Activated CD8-positive, alpha-beta memory T cell treated with anti-CD3 and anti-CD28 coated beads, Interleukin-2, amount 50 U/mL, for 48 hours (primary cell): ENCODE data around the gene CCDC3.
"Not testable (repeated sequence)": the region's sequence is repeated elsewhere in the genome, so short reads cannot be mapped to it uniquely, and the experiment has no call there.

ENCODE experiments used
- DNase-seq: peaks from one replicate; pipeline ENCODE4 v3.0.0-alpha.2; 2020

CCDC3 gene

DNA sequence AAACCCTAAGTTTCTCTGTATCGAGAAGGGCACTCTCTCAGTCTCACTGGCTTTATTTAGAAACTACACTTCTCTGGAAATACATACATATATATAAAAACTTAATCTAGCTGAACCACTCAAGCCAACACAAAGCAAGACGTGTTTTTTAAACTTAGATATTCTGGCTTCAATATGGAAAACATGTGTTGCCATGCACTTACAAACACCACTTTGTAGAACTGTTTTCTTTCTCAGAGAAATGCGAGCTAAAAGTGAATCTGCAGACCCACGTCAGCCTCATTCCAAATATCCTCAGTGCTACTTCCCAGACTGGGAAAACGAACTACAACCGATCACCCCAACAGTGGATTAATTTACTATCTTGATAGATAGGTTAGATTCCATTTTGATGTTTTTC is 1.7 kb downstream of the CCDC3 start:
- DNase-seq: no peak

DNA sequence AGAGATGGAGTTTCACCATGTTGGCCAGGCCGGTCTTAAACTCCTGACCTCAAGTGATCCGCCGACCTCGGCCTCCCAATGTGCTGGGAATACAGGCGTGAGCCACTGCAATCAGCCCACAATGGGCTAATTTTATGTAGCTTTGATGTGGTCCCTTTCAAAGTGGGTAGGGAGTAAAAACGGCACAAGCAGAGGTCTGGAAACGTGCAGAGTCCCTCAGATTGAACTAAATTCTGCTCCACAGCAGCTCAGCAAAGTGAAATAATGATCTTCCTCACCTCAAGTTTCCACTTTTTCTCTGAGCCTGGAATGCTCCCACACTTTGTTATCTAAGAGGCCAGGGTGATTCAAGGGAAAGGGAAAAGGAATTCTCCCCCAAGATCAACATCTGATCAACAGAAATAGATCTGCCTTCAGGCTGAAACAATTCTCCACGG is 6.1 kb downstream of the CCDC3 start:
- DNase-seq: no peak

DNA sequence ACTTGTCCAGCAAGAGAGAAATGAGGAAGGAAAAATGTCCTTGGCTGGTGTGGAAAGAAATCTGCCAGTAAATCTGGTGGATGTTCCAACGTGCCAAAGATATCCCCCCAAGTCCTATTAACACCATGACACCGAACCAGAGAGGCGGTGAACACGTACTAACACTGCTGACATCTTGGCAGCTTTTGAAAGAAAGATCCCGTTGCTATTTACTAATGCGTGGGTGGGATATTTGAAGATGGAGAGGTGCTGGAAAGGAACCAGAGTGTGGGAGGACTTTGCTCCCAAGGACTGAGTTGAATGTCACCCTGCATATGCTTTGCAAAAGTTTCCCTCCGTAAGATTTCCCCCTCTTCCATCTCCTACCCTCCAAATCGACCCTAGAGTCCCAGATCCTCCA is 7.9 kb downstream of the CCDC3 start:
- DNase-seq: no peak

DNA sequence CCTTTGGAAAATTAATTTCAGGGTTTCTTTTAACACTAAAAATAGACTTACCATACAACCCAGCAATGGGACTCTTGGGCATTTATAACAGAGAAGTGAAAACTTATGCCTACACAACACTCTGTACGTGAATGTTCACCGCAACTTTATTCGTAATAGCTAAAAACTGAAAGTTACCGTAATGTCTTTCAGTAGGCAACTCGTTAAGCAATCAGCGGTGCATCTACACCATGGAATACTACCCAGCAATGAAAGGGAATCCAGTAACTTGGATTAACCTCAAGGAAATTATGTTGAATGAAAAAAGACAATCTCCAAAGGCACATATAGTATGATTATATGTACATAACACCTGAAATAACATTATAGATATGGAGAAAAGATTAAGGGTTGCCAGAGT is 16.2 kb downstream of the CCDC3 start:
- DNase-seq: no peak

DNA sequence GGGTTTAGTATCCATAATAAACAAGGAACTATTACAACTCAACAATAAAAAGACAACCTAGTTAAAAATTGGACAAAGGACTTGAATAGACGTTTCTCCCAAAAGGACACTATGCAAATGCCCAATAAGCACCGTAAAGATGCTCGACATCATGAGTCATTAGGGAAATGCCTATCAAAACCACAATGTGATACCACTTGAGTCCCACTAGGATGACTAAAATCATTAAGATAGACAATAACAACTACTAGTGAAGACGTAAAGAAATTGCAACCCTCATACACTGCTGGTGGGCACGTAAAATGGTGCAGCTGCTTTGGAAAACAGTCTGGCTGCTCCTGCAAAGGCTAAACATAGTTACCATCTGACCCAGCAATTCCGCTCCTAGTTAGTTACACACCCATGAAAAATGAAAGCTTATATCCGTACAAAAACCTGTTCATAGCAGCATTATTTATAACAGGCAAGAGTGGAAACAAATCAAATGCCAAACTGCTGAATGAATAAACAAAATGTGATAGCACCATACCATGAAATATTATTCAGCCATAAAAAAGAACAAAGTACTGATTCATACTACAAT is 17.3 kb downstream of the CCDC3 start:
- no peak for DNase-seq

DNA sequence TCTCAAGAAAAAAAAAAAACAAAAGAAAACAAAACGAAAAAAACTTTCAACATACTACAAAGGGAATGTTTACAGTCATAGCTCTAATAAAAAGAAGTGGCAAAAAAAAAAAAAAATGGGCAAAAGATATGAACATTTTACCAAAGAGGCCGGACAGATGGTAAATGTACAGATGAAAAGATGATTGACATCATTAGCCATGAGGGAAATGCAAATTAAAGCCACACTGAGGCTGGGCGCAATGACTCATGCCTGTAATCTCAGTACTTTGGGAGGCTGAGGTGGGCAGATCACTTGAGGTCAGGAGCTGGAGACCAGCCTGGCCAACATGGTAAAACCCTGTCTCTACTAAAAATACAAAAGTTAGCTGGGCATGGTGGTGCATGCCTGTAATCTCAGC is 17.9 kb downstream of the CCDC3 start:
- DNase-seq: not testable (repeated sequence)

DNA sequence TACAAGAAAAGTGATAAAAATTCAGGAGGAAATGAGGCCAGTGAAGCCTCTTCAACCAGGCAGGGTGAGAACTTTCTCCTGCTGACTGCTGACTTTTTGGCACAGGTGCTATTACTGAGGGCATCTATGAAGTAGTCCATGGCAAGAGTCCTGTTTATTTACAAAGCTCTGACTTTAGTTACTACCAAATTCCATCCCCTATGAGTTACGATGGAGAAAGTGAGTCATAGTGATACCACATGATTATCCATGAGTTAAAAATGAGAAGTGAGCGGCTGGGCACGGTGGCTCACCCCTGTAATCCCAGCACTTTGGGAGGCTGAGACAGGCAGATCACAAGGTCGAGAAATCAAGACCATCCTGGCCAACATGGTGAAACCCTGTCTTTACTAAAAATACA is 19.9 kb downstream of the CCDC3 start:
- no peak for DNase-seq

DNA sequence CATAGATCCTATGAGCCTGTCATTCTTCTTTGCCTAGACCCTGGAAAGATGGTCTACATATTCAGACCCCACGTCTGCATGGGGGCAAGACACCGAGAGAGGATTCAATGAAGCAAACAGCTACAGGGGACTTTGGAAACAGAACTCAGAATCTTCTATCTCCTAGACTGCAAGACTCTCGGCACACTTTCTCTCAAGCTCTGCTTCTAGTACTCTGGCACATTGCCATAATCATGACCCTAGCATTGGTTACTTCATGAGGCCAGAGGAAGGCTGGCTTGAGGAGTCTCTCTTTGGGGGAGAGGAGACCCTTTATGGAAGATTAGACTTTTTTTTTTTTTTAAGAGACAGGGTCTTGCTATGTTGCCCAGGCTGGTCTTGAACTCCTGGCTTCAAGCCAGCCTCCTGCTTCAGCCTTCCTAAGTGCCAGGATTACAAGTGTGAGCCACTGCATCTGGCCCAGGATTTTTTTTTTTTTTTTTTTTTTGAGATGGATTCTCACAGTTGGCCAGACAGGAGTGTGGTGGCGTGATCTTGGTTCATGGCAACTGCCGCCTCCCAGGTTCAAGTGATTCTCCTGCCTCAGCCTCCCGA is 20.7 kb downstream of the CCDC3 start:
- no peak for DNase-seq

DNA sequence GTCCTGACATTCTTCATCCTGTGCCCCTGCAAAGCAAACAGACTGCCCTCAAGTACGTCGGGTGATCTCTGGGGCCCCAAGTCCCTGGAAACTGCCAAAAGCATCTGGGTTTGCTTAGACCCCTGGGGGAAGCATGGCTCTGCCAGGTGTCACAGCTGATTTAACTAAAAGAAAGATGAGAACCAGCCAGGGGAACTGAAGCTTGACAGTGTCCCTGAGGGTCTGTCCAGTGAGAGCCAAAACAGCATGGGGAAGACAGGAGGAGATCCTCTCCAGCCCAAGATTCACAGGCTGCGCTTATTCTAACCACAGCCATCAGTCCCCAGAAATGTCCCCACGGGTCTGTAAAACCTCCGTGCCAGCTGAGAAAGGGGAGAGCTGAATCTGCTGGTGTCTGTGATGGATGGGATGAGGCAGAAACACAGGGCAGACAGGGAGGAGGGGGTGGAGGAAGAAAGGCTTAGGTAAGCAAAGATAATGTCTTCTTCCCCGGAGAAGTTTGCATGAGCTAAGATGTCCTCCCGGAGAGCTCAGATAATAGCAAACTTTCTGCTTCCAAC is 21.3 kb downstream of the CCDC3 start:
- no peak for DNase-seq

DNA sequence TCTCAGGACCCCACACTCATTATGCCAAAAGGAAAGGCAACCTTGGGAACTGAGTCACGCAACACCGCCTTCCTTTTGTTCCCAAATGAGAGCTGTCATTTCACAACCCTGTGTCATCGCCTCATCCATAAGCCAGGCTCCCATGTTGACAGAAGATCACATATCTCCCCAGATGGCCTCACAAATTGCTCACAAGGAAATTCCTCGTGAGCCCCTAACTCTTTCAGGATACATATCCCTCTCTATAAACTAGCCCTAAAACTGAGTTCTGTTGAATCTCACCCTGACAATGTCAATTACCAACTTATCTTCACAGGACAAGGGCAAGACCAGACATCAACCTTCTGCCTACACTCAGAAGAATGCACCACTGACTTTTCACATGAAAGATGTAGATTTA is 22.6 kb downstream of the CCDC3 start:
- DNase-seq: no peak

DNA sequence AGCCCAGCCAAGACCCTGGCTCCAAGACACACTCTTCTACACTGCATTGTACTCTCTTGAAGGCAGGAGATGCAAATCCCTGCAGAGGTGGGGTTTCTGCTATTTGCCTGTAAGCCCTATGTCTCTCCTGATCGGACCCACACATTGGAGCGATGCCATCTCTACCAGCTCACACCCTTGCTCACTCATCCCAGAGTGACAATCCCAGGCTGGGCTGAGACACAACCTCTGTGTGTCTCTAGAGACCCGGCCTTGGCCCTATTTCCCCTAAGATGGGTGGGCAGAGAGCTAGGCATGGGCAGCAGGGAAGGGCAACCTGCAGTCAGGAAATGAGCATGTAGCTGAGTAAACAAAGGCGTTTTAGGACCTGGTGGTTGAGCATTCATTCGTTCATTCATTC is 25.6 kb downstream of the CCDC3 start:
- no peak for DNase-seq

DNA sequence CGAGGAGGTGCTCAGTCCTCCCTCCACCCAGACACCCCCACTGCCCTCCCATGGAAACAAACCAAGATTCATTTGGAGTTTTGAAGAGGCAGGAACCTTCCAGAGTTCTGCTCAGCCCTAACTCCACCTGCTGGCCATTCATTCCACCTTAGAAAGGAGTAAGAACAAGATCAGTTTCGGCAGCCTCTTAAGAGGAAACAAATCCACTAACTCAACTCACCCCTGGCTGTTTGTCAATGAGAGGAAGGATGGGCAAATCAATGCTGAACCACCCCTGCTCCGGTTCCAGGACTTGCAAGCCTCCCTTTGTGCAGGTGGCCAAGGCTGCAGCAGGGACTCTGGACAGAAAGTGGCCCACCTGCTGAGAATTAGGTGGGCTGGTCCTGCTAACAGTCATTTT is 26.2 kb downstream of the CCDC3 start:
- no peak for DNase-seq

DNA sequence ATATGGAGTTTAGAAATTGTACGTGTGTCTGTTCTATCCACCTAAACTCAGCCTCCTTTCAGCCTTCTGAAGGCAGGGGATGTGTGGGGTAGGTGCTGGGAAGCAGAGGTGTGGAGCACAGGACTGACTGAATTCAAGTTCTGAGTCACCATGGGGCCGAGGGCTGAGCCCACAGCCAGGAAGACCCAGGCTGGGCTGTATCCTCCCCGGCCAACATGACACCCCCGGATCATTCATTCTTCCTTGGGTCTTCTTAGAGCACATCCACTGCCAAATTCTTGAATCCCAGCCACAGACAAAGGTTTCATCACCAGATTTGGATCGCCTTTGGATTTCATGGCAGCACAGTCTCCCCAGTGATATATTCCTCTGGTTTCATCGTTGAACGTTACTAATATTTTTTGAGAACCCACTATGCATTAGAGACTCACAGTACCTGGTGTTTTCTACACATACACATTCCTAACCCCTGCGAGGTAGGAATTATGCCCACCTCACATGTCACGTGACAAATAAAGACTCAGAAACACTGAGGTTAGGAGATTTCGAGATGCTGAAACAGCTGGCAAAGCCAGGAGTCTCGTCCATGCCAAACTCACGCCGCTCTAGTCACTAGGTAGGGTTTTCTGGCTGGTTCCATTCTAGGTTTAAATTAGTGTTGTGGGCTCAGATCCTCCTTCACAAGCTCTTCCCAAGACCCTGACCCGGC is 26.9 kb downstream of the CCDC3 start:
- no peak for DNase-seq

DNA sequence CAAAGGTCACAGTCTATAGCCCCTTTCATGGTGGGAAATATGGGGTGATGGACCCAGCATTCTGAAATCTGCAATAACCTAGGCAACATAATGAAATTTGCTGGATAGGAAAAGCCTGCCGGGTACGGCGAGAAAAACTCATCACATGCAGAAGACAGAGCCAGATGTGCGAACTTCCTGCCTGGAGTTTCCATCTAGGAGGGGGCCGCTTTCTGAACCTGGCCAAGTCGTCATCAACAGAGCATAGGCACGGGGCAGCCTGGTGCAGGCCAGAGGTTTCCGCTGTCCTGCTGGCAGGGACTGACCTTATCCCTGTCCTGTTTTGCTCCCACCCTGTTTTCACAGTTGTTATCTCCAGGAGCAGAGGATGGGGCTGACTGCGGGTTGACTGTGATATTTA is 27.4 kb downstream of the CCDC3 start:
- DNase-seq: no peak

DNA sequence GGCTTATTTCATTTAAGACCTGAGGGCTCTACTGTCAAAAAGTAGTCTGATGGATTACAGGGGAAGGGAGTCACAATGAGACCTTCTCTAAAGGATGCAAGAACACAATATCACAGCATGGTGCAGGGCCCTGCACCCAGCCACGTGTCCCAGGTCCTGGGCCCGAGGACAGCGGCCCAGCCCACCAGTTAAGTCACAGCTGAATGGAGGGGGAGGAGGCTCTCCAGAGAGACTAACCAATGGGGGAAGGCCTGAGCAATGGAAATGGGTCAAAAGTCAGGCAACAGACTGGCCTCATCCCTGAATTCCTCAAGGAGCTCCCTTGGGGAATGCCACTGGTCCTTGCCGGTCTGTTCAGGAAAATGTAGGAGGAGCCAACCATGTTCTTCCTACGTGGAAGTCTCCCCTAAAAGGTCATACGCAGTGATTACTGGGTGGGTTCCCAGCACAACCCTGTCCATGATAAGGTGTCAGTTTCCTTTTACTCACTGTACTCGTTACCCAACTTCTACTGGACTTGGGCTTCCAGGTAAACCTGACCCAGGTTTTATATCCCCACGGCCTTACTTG is 28.3 kb downstream of the CCDC3 start:
- DNase-seq: no peak

DNA sequence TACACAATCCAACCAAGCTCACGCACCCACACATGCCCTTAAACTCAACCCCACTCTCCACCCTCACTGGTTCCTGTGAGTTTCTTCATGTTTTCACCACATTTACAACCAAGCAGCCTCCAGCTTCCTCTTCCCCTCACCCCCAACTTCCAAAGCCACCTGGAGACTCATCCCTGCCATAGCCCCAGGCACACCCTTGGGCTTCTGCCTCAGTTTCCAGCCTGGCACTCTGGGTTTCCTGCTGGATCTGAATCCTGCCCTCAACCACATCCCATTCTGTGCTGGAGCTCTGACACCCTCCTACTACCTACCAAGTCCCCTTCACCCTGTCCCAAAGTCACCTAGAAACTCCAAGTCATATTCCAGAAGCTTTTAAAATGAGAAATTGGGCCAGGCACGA is 29.4 kb downstream of the CCDC3 start:
- DNase-seq: no peak

DNA sequence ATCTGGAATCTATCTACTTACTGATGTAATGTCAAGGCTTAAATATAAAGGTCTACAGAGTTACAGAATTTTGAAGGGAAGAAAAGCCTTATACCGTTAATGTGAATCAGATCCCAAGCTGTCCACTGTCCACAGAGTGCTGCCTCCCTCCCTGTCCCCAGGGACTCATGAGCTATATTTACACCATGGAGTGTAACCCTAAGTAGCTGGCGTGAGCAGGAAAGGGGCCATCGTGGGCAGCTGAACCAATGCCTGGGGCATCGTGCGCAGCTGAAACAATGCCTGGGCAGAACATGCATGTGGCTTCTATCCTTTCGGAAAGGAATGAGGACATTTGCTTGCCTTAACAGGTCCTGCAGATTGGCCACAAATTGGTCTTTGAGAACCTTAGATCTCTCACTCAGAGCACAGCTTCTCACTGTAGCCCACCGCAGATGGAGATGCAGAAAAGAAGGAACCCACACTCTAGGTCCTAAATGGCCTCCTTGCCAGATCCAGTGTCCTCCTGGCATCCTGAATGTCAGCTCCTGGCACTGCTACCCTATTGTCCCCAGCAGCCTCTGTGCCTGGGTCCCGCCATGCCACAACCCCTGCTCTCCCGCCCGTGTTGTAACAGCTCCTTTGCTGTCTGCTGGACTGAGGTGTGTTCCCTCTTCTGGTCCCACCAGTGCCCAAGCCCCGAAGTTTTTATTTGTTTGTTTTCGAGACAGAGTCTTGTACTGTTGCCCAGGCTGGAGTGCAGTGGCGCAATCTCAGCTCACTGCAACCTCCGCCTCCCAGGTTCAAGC is 30.3 kb downstream of the CCDC3 start:
- DNase-seq: no peak

DNA sequence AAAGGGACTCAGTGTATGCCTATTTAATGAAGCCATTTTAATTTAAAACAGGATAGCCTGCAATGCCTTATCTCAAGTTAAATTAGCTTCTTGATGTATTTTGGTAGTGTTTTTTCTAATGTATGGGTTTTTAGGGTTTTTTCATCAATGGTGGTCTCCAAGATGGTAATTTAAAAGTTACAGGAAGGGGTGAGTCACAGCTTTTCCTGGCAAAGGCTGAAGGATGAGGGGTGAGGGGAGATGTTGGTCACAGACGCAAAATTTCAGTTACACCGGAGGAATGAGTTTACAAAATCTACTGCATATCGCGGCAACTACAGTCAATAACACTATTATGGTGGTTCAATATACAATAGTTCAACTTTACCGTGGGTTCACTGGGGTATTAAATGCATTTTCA is 31.6 kb downstream of the CCDC3 start:
- DNase-seq: no peak

DNA sequence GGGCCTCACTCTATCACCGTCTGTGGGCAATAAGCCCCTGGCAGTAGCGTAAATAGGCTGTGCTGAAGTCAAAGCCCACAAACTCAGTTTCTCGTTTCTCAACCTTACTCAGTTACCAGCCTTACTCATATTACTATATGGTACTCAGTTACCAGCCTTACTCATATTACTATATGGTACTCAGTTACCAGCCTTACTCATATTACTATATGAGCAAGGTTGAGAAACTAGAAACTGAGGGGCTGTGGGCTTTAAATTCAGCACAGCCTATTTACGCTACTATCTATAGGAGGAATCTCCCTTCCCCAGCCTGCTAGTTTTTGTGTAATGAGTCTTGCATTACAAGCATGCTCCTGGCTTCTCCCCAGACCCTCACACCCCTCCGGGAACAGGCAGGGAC is 35.4 kb downstream of the CCDC3 start:
- no peak for DNase-seq

DNA sequence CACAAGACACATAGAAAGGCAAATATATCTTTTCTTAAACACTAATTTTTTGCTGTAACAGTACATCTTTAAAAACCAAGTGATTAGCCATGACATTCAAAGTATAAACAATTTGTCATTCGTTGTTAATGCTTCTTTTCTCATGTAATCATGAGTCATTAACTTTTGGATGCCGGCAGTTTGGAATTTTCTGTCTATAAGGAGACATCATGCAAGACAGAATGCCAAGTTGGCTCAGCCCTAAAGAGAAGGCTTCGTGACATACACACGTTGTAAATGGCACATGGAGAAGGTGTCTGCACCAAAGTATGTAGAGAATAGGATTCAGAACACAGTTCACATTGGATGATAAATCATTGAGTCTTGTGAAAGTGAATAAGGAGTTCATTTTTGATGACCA is 35.9 kb downstream of the CCDC3 start:
- DNase-seq: no peak

DNA sequence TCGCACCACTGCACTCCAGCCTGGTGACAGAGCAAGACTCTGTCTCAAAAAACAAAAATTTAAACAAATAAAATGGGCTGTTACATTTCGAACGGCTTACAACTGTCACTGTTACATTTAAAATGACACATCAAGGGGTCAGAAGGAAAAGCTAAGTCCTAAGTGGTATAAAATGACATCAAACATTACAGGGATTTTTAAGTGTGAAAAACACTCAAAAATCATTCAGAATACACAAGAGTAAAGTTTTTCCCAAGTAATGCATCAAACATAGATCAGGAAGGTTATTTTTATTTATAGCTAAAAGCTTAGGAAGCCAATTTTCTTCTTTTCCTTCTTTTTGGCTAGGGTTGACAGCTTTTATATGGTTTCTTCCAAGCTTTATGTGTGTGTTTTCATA is 39.0 kb downstream of the CCDC3 start:
- DNase-seq: no peak

DNA sequence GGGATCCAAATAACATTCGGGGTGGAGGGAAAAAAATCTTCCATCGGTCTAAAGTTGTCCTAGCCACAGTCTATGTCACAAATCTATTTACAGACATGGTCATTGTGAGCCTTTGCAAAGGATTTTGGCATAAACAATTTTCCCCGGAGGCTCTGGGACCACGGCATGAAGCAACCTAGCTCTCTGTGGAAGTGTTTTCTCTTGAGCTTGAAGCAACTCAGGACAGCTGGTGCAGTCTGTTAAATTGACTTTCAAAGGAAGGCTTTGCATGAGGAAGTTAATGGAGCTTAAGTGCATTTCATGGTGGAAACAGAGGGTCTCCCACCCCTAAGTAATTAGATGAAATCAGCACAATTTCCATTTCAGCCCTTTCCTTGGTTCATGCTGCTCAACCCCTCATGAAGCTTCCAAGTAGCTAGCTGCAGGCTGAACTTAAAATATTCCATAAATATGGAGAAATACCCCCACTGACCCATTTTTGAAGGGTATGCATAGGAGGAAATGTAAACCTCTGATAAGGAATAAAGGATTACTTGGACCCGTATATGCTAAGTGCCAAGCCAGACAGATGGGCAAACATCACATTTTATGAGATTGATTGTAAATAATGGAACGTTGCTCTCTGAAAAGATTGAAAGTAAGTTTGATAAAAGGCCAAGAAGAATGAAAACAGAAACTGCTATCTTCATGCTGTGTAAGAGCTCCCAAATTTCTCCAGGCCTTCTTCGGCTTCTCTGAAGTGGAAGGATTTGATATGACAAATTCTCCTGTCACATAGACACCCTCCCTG is 39.9 kb downstream of the CCDC3 start:
- no peak for DNase-seq
